HCT116 (cell line): ENCODE data around the gene MAGI3.

ENCODE experiments used
- CEBPB ChIP-seq: IDR thresholded peaks from 2 replicates; pipeline ENCODE4 v1.6.1; 2012; ENCODE audit warnings: low read depth
- EZH2phosphoT487 ChIP-seq: fragments of 200-600 bp; IDR thresholded peaks from 2 replicates; pipeline ENCODE4 v1.6.1; 2018; ENCODE audit warnings: antibody characterized with exemption, borderline replicate concordance
- POLR2AphosphoS5 ChIP-seq: IDR thresholded peaks from 2 replicates; pipeline ENCODE4 v1.6.1; 2011; ENCODE audit warnings: mild to moderate bottlenecking, low read depth, low read length, moderate library complexity
- RAD21 ChIP-seq: IDR thresholded peaks from 2 replicates; pipeline ENCODE4 v1.6.1; 2012; ENCODE audit warnings: low read depth, mild to moderate bottlenecking
- SRF ChIP-seq: IDR thresholded peaks from 2 replicates; pipeline ENCODE4 v1.6.1; 2012; ENCODE audit warnings: low read depth
- TF ChIP-seq, protein P1 (sequence below), 3 experiments: fragments of 200-600 bp in 1 of 3; sonication (generic) in 1 of 3; IDR thresholded peaks in 2 of 3; conservative IDR thresholded peaks in 1 of 3; 2 replicates each; pipeline ENCODE4 v1.5.1; 2012 to 2017; ENCODE audit warnings: low read depth in 2 of 3, low read length in 2 of 3, antibody characterized with exemption in 1 of 3, borderline replicate concordance in 1 of 3, control low read depth in 1 of 3, mild to moderate bottlenecking in 1 of 3, mixed read lengths in 1 of 3, mixed run types in 1 of 3, moderate library complexity in 1 of 3; ENCODE audit not compliant: insufficient read depth in 1 of 3
- TF ChIP-seq, protein P2 (sequence below): IDR thresholded peaks from 2 replicates; pipeline ENCODE4 v1.6.1; 2012

DNA sequence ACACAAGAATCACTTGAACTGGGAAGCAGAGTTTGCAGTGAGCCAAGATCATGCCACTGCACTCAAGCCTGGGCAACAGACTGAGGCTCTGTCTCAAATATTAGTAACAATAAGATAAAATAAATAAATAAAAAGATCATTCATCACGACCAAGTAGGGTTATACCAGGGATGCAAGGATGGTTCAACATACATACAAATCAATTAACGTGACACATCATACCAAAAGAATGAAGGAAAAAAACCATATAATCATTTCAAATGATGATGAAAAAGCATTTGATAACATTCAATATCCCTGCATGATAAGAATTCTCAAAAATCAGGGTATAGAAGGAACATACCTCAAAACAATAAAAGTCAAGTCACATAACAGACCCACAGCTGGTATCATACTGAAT lies 330.7 kb downstream of the MAGI3 start:
- TF ChIP-seq EZH2phosphoT487 (no peak), POLR2AphosphoS5 (no peak), RAD21 (no peak), SRF (no peak), CEBPB (no peak)
- TF ChIP-seq, protein P1, sequence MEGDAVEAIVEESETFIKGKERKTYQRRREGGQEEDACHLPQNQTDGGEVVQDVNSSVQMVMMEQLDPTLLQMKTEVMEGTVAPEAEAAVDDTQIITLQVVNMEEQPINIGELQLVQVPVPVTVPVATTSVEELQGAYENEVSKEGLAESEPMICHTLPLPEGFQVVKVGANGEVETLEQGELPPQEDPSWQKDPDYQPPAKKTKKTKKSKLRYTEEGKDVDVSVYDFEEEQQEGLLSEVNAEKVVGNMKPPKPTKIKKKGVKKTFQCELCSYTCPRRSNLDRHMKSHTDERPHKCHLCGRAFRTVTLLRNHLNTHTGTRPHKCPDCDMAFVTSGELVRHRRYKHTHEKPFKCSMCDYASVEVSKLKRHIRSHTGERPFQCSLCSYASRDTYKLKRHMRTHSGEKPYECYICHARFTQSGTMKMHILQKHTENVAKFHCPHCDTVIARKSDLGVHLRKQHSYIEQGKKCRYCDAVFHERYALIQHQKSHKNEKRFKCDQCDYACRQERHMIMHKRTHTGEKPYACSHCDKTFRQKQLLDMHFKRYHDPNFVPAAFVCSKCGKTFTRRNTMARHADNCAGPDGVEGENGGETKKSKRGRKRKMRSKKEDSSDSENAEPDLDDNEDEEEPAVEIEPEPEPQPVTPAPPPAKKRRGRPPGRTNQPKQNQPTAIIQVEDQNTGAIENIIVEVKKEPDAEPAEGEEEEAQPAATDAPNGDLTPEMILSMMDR (IDR thresholded peaks at IDR 0.05 in 2 of 3, conservative IDR thresholded peaks at IDR 0.05 in 1 of 3; ENCODE audit: borderline replicate concordance in 1 of 3, insufficient read depth in 1 of 3, low read depth in 2 of 3, low read length in 2 of 3) = no peak
- TF ChIP-seq, protein P2, sequence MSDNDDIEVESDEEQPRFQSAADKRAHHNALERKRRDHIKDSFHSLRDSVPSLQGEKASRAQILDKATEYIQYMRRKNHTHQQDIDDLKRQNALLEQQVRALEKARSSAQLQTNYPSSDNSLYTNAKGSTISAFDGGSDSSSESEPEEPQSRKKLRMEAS = no peak
